ENCODE results near the gene BMPR1B. TPM values are rescaled to one million over a fixed set of nuclear protein-coding genes. Genes with fewer than 3 reads are reported as not detected.

BMPR1B gene
- total RNA-seq, 2 donors from 2014 or later = 0.10 to 0.24 TPM

DNA sequence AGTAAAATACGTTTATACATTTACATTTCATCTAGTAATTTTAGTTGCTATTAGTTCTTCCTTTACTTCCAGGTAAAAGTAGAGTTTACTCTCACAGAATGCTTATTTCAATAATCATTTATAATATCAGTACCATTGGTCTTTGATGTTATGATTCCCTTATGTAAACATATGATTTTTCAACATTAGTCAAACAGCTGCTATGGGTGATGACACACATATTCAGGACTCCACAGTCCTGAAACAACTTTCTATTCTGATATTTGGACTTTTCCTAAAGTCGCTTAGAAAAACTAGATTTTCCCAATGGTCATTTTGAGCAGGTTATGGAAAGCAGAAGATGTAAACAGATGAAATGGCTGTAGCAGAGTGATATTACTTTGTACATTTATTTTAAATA, 421.2 kb downstream of the BMPR1B start:
- TF ChIP-seq, protein P1, sequence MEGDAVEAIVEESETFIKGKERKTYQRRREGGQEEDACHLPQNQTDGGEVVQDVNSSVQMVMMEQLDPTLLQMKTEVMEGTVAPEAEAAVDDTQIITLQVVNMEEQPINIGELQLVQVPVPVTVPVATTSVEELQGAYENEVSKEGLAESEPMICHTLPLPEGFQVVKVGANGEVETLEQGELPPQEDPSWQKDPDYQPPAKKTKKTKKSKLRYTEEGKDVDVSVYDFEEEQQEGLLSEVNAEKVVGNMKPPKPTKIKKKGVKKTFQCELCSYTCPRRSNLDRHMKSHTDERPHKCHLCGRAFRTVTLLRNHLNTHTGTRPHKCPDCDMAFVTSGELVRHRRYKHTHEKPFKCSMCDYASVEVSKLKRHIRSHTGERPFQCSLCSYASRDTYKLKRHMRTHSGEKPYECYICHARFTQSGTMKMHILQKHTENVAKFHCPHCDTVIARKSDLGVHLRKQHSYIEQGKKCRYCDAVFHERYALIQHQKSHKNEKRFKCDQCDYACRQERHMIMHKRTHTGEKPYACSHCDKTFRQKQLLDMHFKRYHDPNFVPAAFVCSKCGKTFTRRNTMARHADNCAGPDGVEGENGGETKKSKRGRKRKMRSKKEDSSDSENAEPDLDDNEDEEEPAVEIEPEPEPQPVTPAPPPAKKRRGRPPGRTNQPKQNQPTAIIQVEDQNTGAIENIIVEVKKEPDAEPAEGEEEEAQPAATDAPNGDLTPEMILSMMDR (IDR thresholded peaks at IDR 0.05) = no peak
- no peaks in the 10 kb centered on the region for H3K27me3 ChIP-seq
- no peak overlapping the region for H3K9ac ChIP-seq (ENCODE audit: low read depth in 2 of 2, low read length in 2 of 2)
- no peaks in the 10 kb centered on the region for H3K9me3 ChIP-seq
- no peak overlapping the region for H3K27ac ChIP-seq
- no peak overlapping the region for H3K4me3 ChIP-seq
- H3K4me1 ChIP-seq = no peaks in the 10 kb centered on the region
- intact Hi-C loops (cut with DNase I) = no loop called here
- DNase-seq = no peak
- H3K36me3 ChIP-seq = no peaks in the 10 kb centered on the region

DNA sequence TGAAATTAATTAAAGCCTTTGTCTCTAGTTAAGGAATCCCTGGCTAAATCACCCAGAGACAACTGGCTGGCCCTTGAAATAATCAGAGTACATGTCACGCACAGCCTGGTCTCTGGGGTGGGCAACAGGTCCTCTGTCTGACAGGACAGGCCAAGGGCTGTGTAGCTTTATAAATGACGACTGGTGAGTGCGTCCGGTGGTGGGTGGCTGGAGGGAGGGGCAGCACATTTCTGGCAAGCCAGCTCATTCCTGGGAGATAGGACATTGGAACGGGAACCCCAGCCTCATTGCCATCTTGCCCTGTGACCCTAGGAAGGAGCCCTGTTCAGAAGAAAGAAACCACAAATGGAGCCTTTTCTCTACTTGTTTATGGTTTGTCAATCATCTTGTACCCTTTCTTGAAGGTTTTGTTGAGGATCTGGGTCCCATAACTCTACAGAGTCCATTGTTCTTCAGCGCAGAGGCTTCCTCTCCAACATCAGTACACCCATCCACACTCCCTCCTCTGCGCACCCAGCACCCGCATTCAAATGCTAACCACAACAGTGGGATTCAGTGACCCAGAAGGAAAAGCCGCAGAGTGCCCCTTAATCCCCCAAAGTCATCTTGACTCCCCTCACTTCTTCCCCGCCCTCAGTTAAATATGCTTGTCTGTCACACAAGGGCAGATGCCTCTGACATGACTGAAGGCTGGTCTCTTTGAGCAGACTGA, 422.9 kb downstream of the BMPR1B start:
- no peaks in the 10 kb centered on the region for H3K36me3 ChIP-seq
- H3K4me3 ChIP-seq = no peak overlapping the region
- TF ChIP-seq, protein P1 (IDR thresholded peaks at IDR 0.05) = no peak
- no peak overlapping the region for H3K9ac ChIP-seq (ENCODE audit: low read depth in 2 of 2, low read length in 2 of 2)
- H3K27me3 ChIP-seq = no peaks in the 10 kb centered on the region
- no peaks in the 10 kb centered on the region for H3K9me3 ChIP-seq
- no peak for DNase-seq
- H3K27ac ChIP-seq = no peak overlapping the region
- H3K4me1 ChIP-seq = no peaks in the 10 kb centered on the region
- intact Hi-C loops (cut with DNase I) = no loop called here

DNA sequence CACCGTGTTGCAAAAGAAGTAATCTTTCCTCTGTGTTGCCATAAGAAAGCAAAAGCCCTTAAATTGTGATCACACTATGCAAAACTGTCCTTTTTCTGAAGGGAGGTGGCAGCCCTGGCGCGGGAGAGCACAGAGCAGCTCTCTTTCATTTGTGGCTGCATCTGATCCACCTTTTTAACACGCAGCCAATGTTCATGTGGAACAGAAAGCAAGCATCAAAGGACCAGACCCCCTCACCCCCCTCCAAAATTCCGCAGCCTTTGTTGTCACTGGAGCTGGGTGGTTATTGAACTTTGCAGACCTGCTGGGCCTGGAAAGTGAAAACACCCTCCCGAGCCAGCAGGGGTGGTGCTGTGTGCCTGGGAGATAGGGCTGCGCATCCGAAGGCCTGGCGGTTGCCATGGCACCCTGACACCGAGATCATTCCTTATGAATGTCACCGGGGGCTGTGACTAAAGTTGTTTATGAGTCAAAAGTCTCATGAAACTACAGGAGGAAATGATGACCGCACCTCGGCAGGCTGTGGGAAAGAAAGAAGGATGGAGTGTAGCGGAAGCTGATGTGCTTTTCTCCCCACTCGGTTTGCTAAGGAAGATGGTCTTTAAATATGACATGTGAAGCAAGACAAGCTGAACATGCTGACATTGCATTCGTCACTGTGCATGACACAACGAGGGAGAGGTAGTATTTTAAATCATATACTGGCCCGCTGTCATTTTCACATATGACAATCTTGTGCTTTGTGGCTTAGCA, 423.7 kb downstream of the BMPR1B start:
- no peak overlapping the region for H3K4me3 ChIP-seq
- no peak overlapping the region for H3K27ac ChIP-seq
- H3K27me3 ChIP-seq = no peaks in the 10 kb centered on the region
- intact Hi-C loops (cut with DNase I) = no loop called here
- DNase-seq = no peak
- H3K9ac ChIP-seq (ENCODE audit: low read depth in 2 of 2, low read length in 2 of 2) = no peak overlapping the region
- H3K36me3 ChIP-seq = no peaks in the 10 kb centered on the region
- H3K4me1 ChIP-seq = no peaks in the 10 kb centered on the region
- TF ChIP-seq, protein P1 (IDR thresholded peaks at IDR 0.05) = no peak
- no peaks in the 10 kb centered on the region for H3K9me3 ChIP-seq

DNA sequence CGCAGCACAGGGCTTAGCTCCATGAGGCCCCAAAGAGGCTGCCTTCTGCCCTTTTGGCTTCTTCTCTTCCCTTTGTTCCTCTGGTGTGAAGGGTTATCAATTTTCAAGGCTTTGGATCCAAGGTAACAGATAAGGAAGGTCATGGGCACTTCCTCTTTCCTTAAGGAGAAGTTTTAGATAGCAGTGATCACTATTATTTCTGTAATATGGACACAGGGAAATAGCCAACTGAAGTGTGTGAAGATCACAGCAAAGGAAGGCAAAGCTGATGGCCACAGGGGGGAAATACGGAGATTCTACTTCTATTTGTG, 424.2 kb downstream of the BMPR1B start:
- Histone ChIP-seq H3K27ac (no peak overlapping the region), H3K36me3 (no peaks in the 10 kb centered on the region), H3K9ac (ENCODE audit: low read depth in 2 of 2, low read length in 2 of 2) (no peak overlapping the region), H3K4me1 (no peaks in the 10 kb centered on the region), H3K4me3 (no peak overlapping the region), H3K9me3 (no peaks in the 10 kb centered on the region), H3K27me3 (no peaks in the 10 kb centered on the region)
- TF ChIP-seq, protein P1 (IDR thresholded peaks at IDR 0.05) = no peak
- intact Hi-C loops (cut with DNase I) = no loop called here
- no peak for DNase-seq

DNA sequence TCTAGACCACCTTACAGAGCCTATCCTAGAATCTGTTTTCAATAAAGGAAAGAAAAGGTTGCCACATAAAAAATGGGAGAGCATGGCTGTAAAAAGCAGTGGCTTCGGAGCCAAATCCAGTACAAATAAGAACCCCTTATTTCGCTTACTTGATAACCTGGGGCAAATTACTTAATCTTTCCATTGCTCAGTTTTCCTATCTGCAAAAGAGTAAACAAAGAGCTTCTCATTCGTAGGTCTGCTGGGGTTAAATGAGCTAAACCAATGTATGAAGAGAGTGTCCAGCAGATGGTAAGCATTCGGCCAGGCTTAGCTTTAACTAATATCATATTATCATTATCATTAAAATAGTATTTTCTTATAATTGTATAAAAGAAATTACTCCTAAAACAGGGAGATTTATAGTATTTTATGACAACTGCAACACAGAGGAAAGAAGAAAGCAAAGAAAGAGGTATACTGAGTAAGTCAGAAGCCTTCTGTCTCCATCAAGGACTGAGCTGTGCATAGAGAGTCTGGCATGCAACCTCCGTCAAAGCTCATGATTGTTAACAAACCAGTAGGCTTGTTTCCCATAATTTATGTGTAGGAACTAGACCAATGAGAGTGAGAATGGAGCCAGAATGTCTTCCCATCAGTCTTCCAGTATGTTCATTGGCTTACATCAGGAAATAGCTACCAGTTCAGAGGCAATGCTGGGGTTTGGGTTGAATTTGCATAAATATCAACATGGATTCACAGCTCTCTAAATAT, 426.1 kb downstream of the BMPR1B start:
- no peak overlapping the region for H3K4me3 ChIP-seq
- no peaks in the 10 kb centered on the region for H3K36me3 ChIP-seq
- H3K27ac ChIP-seq = no peak overlapping the region
- no peaks in the 10 kb centered on the region for H3K9me3 ChIP-seq
- DNase-seq = no peak
- TF ChIP-seq, protein P1 (IDR thresholded peaks at IDR 0.05) = no peak
- no peak overlapping the region for H3K9ac ChIP-seq (ENCODE audit: low read depth in 2 of 2, low read length in 2 of 2)
- intact Hi-C loops (cut with DNase I) = no loop called here
- no peaks in the 10 kb centered on the region for H3K4me1 ChIP-seq
- no peaks in the 10 kb centered on the region for H3K27me3 ChIP-seq
